Esophagus muscularis mucosa (tissue), 4 donors: ENCODE measurements around the gene EIF4E. TPM values are rescaled to one million over a fixed set of nuclear protein-coding genes. Genes with fewer than 3 reads are reported as not detected.

Experiments
- DNase-seq: peaks from one replicate; pipeline ENCODE4 v3.0.0-alpha.2; 2017; ENCODE audit errors: extremely low spot score
- H3K27ac ChIP-seq, 4 donors: fragments of 200-600 bp; sonication (generic); replicated peaks in 1 of 4; 1 replicate in 3 of 4; 2 replicates in 1 of 4; pipeline ENCODE4 v1.5.1; 2016 to 2019; ENCODE audit warnings: mild to moderate bottlenecking in 1 of 4
- H3K27me3 ChIP-seq, 4 donors: fragments of 200-600 bp; sonication (generic); one replicate each; pipeline versions ENCODE4 v1.5.1 to v1.6.0; 2016 to 2019
- H3K36me3 ChIP-seq, 4 donors: fragments of 200-600 bp; sonication (generic); one replicate each; pipeline ENCODE4 v1.5.1; 2016 to 2019
- H3K4me1 ChIP-seq, 4 donors: fragments of 200-600 bp; sonication (generic); one replicate each; pipeline ENCODE4 v1.5.1; 2016 to 2019
- H3K4me3 ChIP-seq, 4 donors: fragments of 200-600 bp; sonication (generic); 1 replicate in 2 of 4; 2 replicates in 2 of 4; pipeline ENCODE4 v1.5.1; 2016 to 2019; ENCODE audit warnings: mild to moderate bottlenecking in 4 of 4, moderate library complexity in 1 of 4
- H3K9me3 ChIP-seq, 4 donors: fragments of 200-600 bp; sonication (generic); 1 replicate in 3 of 4; 2 replicates in 1 of 4; pipeline ENCODE4 v1.5.1; 2016 to 2019
- CTCF ChIP-seq, 3 experiments: fragments of 200-600 bp in 2 of 3; fragments of 450-650 bp in 1 of 3; sonication (generic) in 2 of 3; IDR thresholded peaks; one replicate each; pipeline ENCODE4 v1.5.1; 2017 to 2019; ENCODE audit warnings: antibody characterized with exemption in 3 of 3, mild to moderate bottlenecking in 2 of 3, moderate library complexity in 1 of 3
- EP300 ChIP-seq: sonication (generic); formaldehyde crosslinking; IDR thresholded peaks from one replicate; pipeline ENCODE4 v1.6.1; 2017; ENCODE audit warnings: antibody characterized with exemption
- POLR2A ChIP-seq: fragments of 450-650 bp; IDR thresholded peaks from one replicate; pipeline ENCODE4 v1.6.1; 2017; ENCODE audit warnings: antibody characterized with exemption, moderate library complexity, mild to moderate bottlenecking, low read depth
- POLR2AphosphoS5 ChIP-seq, 2 donors: sonication (generic); formaldehyde crosslinking; IDR thresholded peaks; one replicate each; pipeline ENCODE4 v1.6.1; 2017; ENCODE audit warnings: antibody characterized with exemption in 2 of 2
- WGBS: methylation state at CpG from one replicate; pipeline ENCODE4 v1.1.5; 2018; 5-methylcytosine and 5-hydroxymethylcytosine counted together
- intact Hi-C: fragments of 100-400 bp; cut with DNase I; formaldehyde crosslinking; loops from one replicate; pipeline ENCODE4 v1.15.1; 2023
- total RNA-seq, 4 donors: library from RNA; depleted of rRNA; stranded (reverse); fragments of >200 nt; gene quantifications; one replicate each; pipeline versions ENCODE4 v1.1.0 to v1.2.1, GENCODE V29; 2016

Gene EIF4E
- total RNA-seq, 4 donors from 2014 or later, result 67.7 to 84.3 (median 76.5) TPM

DNA sequence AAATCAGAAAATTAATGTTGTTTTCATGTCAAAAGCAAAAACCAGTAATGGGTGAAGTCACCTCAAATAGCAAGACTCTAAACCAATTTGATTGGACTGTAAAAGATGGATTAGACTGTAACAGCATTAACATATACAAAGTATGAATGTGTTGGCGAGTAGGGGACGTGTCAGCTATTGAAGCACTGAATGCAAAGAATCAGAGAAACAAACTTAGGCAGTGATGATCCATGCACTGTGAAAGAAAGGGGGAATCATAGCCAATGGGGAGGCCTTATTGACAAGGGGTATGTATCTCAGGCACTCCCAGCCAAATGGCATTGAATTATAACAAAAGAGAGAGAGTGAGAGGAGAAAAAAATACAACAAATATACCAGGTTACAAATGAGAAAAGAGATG is 30.5 kb upstream of the EIF4E start:
- no peak for DNase-seq
- Histone ChIP-seq H3K36me3 (no peaks in the 10 kb centered on the region), H3K4me3 (no peak overlapping the region), H3K27me3 (no peaks in the 10 kb centered on the region), H3K9me3 (no peaks in the 10 kb centered on the region), H3K27ac (no peak overlapping the region), H3K4me1 (no peaks in the 10 kb centered on the region)
- intact Hi-C loops, result no loop called here
- WGBS, result 77% methylated on average over 2 of the region's 2 CpGs
- TF ChIP-seq POLR2AphosphoS5 (IDR thresholded peaks at IDR 0.05) (no peak), EP300 (no peak), CTCF (IDR thresholded peaks at IDR 0.05) (no peak), POLR2A (no peak)

DNA sequence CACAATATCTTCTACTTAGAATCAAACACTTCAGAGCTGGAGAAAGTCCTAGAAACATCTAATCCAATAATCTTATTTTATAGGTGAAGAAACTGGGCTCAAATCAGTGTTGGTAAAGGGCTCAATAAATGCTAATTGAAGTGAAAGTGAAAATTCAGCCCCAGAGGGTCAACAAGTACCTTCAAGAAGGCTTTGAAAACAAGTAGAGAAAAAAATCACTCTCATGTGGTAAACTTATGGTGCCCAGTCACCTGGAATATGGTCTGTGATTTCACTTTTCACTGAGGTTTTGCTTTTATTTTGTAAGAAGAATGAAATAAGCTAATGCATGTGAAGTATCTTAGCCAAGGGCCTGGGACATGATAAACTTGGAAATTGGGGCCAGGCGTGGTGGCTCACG is 29.1 kb upstream of the EIF4E start:
- Histone ChIP-seq H3K36me3 (no peaks in the 10 kb centered on the region), H3K9me3 (no peaks in the 10 kb centered on the region), H3K4me1 (no peaks in the 10 kb centered on the region), H3K27me3 (no peaks in the 10 kb centered on the region), H3K27ac (no peak overlapping the region), H3K4me3 (no peak overlapping the region)
- 97% methylated on average over 2 of the region's 2 CpGs for WGBS
- TF ChIP-seq POLR2A (no peak), POLR2AphosphoS5 (IDR thresholded peaks at IDR 0.05) (no peak), CTCF (IDR thresholded peaks at IDR 0.05) (no peak), EP300 (no peak)
- intact Hi-C loops, result no loop called here
- no peak for DNase-seq

GRCh38 chr4:98955229-98955628 is 26.3 kb upstream of the EIF4E start:
- TF ChIP-seq CTCF (IDR thresholded peaks at IDR 0.05) (no peak), EP300 (no peak), POLR2AphosphoS5 (IDR thresholded peaks at IDR 0.05) (no peak), POLR2A (no peak)
- H3K9me3 ChIP-seq, result no peaks in the 10 kb centered on the region
- 86% methylated on average over 6 of the region's 6 CpGs for WGBS
- H3K36me3 ChIP-seq, result no peaks in the 10 kb centered on the region
- no peak overlapping the region for H3K27ac ChIP-seq
- intact Hi-C loops, result no loop called here
- H3K27me3 ChIP-seq, result no peaks in the 10 kb centered on the region
- H3K4me1 ChIP-seq, result no peaks in the 10 kb centered on the region
- DNase-seq, result no peak
- H3K4me3 ChIP-seq, result no peak overlapping the region

DNA sequence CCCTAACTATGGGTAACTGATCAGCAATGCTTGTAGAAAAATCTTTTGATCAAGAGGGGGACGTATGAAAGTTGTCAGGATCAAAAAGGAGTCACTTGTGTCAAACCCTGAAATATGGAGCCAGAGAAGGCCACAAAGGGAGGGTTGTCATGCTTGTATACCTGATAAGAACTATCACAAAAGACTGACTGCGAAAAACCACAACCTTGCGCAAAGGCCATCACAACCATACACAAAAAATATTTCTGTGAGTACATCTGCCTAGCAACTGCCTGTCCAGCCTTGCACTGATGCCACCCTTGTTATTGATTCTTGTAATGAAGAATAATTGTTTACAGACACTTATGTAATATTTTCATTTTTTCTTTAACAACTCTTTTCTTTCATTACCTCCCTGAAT is 22.8 kb upstream of the EIF4E start:
- Histone ChIP-seq H3K27me3 (no peaks in the 10 kb centered on the region), H3K36me3 (no peaks in the 10 kb centered on the region), H3K27ac (no peak overlapping the region), H3K4me3 (no peak overlapping the region), H3K9me3 (no peaks in the 10 kb centered on the region), H3K4me1 (no peaks in the 10 kb centered on the region)
- TF ChIP-seq EP300, result no peak
- no peak for TF ChIP-seq POLR2AphosphoS5 (IDR thresholded peaks at IDR 0.05)
- TF ChIP-seq POLR2A, result no peak
- TF ChIP-seq CTCF (IDR thresholded peaks at IDR 0.05), result no peak
- intact Hi-C loops, result no loop called here
- DNase-seq, result no peak
- 87% methylated on average over 3 of the region's 3 CpGs for WGBS

DNA sequence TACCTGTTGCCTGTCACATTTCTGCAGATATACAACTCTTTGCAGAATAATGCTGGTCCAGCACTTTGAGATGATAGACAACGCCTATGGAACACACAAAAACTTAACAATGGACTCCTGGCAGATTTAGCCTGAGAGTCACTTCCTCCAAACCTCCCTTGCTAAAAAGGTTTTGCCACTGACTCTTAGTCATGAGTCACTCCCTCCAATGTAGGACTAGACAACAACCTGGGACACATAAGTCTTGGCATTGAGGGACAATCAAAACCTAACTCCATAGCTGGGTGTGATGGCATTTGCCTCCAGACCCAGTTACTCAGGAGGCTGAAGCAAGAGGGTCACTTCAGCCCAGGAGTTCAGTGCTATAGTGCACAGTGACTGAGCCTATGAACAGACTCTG is 22.0 kb upstream of the EIF4E start:
- Histone ChIP-seq H3K9me3 (no peaks in the 10 kb centered on the region), H3K36me3 (no peaks in the 10 kb centered on the region), H3K4me1 (no peaks in the 10 kb centered on the region), H3K27ac (no peak overlapping the region), H3K27me3 (no peaks in the 10 kb centered on the region), H3K4me3 (no peak overlapping the region)
- WGBS, result 100% methylated on average over 1 of the region's 1 CpG
- DNase-seq, result no peak
- TF ChIP-seq CTCF (IDR thresholded peaks at IDR 0.05) (no peak), POLR2AphosphoS5 (IDR thresholded peaks at IDR 0.05) (no peak), EP300 (no peak), POLR2A (no peak)
- intact Hi-C loops, result no loop called here
